H1 (cell line): Measurements from ENCODE around the gene MIP. TPM values are rescaled to one million over a fixed set of nuclear protein-coding genes. Genes with fewer than 3 reads are reported as not detected.

Experiments
- BACH1 ChIP-seq: IDR thresholded peaks from 2 replicates; pipeline ENCODE4 v1.6.1; 2012; ENCODE audit warnings: low read length, improper control_type of control experiment
- KDM5A ChIP-seq: fragments of 200-600 bp; IDR thresholded peaks from 2 replicates; pipeline ENCODE4 v1.7.1; 2012; ENCODE audit warnings: mild to moderate bottlenecking, low read length, inconsistent platforms, mixed read lengths
- RBBP5 ChIP-seq: IDR thresholded peaks from 2 replicates; pipeline ENCODE4 v1.7.1; 2012; ENCODE audit warnings: low read depth, mild to moderate bottlenecking, inconsistent platforms, low read length, moderate library complexity, borderline replicate concordance
- SIX5 ChIP-seq: IDR thresholded peaks from 2 replicates; pipeline ENCODE4 v1.6.1; 2011; ENCODE audit warnings: mild to moderate bottlenecking, low read depth, low read length
- SRF ChIP-seq: IDR thresholded peaks from 2 replicates; pipeline ENCODE4 v1.6.1; 2011; ENCODE audit warnings: mild to moderate bottlenecking, low read depth, low read length, moderate library complexity
- TCF12 ChIP-seq: IDR thresholded peaks from 2 replicates; pipeline ENCODE4 v1.6.1; 2011; ENCODE audit warnings: low read depth, mild to moderate bottlenecking, low read length
- polyA plus RNA-seq, 7 experiments: library from polyadenylated mRNA; depleted of rRNA in 3 of 7; stranded (reverse) in 5 of 7; unstranded in 2 of 7; fragments of >200 nt in 5 of 7; fragments of 200-250 nt in 2 of 7; gene quantifications; 1 replicate in 5 of 7; 2 replicates in 1 of 7; 4 replicates in 1 of 7; pipeline versions ENCODE4 v1.2.1 to v1.2.3, GENCODE V29; 2011 to 2013; ENCODE audit warnings: missing spikeins in 2 of 7, mixed read lengths in 2 of 7
- total RNA-seq: library from RNA; stranded (reverse); fragmentation: NEBNext Ultra II Directional; extraction: Animal tissue kit (Norgen Biotek cat#: 25700); gene quantifications from 2 replicates; pipeline ENCODE4 v1.2.1, GENCODE V29; 2021

The MIP gene
- total and polyA plus RNA-seq, 2 of the 8 experiments (the other 6 are each of a cell fraction or from before 2014, with no cell fraction given): 0.05 TPM; not detected in 1

- TF ChIP-seq TCF12: no peak
- no peak for TF ChIP-seq SIX5
- no peak for TF ChIP-seq SRF
- TF ChIP-seq RBBP5: no peak
- no peak for TF ChIP-seq KDM5A
- no peak for TF ChIP-seq BACH1
These were observed 29.3 kb downstream of the MIP start (continued) for GRCh38 chr12:56425193-56425592.
